ENCODE data around the gene AS3MT.
"Not testable (repeated sequence)": the region's sequence is repeated elsewhere in the genome, so short reads cannot be mapped to it uniquely, and the experiment has no call there.

The AS3MT gene

DNA sequence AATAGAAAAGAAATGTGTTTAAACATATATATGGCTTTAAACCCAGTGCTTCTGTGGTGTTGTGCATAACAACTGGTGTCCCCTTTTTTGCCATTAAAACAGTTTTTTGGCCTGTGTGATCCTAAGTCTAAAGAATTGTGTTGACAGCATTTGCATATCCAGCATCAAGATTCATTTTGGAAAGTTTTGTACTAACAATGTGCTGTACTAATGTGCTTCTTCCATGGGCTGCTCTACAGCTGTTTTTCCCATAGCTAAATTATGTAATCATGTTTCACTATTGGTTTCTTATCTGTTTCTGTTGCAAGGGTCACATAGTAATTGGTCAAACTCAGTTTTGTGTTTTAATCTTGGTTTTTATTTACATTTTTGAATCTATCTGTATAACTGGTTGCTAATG, 54.3 kb downstream of the AS3MT start:
- DNase-seq: no peak

DNA sequence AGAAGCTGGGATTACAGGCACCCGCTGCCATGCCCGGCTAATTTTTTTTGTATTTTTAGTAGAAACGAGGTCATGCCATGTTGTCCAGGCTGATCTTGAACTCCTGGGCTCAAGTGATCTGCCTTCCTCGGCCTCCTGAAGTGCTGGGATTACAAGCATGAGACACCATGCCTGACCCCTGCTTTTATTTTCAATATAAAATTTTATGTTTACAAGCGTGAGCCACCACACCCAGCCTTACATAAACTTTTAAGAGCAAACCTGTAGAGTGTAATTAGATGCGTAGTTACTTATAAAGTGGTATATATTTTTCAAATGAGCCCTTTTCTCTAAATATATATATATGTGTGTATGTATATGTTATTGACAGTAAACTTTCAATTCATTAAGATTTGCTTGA, 57.6 kb downstream of the AS3MT start:
- DNase-seq: no peak

DNA sequence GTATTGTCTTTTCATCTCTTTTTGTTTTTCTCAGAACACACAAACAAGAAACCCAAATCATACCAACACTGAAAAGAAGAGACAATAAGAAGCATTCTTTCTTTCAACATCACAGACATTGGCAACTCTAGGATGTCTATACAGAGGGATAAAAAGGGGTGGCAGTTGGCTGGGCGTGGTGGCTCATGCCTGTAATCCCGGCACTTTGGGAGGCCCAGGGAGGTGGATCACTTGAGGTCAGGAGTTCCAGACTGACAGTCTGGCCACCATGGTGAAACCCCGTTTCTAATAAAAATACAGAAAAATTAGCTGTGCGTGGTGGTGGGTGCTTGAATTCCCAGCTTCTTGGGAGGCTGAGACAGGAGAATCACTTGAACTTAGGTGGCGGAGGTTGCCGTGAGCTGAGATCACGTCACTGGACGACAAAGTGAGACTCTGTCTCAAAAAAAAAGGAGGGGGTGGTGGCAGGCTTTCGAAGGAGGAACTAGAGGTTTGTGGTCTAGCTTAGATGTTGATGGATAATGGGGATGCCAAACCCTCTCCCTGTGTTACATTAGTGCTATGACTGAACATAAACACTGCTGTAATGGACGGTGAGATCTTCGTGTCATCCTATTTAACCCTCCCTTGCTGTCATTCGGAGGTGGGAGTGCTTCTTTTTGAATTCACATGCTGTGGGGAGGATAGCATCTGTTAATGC, 58.2 kb downstream of the AS3MT start:
- DNase-seq: no peak

DNA sequence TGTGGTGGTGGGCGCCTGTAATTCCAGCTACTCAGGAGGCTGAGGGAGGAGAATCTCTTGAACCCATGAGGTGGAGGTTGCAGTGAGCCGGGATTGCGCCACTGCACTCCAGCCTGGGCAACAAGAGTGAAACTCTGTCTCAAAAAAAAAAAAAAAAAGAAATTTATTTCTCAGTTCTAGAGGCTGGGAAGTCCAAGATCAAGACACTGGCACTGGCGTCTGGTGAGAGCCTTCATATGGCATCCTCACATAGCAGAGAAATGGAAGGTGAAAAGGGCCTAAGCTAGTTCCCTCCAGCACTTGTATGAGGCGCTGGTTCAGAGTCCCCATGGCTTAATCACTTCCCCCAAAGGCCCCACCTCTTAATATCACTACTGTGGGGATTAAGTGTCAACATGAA, 59.2 kb downstream of the AS3MT start:
- not testable (repeated sequence) for DNase-seq

DNA sequence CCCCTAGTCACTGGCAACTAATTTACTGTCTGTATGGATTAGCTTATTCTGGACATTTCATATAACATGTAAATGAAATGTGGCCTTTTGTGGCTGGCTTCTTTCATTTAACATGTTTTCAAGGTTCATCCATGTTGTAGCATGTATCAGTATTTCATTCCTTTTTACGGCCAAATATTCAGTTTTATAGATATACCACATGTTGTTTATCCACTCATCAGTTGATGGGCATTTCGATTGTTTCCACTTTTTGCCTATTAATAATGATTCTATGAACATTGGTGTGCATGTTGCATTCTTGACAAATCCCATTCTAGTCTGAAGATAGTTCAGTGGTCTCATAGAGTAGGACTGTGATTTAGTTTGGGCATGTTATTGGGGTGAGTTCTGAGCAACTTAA, 61.5 kb downstream of the AS3MT start:
- no peak for DNase-seq

DNA sequence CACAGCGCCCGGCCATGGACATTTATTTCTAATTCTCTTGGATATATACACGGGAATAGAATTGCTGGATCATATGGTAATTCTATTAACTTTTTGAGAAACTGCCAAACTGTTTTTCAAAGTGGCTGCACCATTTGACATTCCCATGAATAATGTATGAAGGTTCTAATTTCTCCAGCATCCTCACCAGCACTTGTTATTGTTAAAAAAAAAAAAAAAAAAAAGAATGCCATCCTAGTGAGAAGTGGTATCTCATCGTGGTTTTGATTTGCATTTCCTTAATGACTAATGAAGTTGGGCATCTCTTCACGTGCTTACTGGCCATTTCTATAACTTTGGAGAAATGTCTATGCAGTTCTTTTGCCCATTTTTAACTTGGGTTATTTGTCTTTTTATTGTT, 62.4 kb downstream of the AS3MT start:
- DNase-seq: no peak

DNA sequence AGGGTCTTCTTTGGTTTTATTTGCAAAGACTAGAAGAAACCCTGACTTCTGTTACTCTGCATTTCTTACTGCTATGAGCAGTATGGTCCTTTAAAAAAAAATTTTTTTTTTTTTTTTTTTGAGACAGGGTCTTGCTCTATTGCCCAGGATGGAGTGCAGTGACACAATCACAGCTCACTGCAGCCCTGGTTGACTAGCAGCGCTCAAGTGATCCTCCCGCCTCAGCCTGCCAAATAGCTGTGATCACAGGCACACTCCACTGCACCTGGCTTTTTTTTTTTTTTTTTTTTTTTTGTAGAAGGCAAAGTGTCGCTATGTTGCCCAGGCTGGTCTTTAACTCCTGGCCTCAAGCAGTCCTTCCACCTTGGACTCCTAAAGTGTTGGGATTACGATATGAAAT, 66.2 kb downstream of the AS3MT start:
- no peak for DNase-seq

DNA sequence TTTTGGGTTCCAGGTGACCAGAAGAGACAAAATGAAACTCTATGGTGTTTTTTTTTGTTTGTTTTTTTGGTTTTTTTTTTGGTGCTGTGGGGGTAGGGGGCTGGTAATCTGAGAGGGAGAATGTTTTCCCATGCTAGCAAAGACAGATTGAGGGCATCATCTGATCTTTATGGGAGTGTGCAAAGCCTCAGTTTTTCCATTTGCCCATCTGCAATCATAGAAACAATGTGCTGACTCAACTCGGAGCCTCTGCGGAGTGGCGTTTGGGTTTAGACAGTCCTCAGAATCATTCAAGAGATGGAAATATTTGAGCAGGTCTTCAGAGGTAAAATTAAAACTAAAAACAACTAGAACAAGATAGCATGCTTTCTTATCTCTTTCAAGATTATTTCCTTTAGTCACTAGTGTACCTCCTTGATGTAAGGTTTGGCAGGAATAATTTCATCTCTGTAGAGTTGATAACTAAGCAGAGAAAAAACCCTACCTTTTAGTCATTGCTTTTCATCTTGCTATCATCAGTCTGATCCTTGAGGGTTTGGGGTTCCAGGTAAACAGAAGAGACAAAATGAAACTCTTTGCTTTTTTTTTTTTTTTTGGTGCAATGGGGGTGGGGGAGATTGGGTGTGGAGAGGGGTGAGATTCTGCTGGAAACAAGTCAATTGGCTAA, 66.8 kb downstream of the AS3MT start:
- DNase-seq: peak; percentile 56

DNA sequence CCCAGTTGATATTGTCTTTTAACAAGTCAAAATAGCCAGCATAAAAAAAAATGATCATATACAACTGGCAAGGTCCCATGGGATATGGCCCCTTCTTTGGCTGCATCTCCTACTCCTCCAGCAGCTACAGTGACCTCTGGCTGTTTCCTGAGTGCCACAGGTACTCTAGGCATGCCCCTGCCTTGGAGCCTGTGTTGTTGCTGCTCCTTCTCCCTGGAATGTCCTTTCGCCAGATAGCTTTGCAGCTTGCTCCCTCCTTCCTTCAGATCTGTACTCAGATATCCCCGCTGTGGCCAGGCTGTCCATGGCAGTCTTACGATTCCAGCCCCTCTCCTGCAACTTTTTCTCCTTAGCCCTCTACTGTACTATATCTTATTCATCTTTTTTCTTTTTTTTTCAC, 72.1 kb downstream of the AS3MT start:
- DNase-seq: no peak

DNA sequence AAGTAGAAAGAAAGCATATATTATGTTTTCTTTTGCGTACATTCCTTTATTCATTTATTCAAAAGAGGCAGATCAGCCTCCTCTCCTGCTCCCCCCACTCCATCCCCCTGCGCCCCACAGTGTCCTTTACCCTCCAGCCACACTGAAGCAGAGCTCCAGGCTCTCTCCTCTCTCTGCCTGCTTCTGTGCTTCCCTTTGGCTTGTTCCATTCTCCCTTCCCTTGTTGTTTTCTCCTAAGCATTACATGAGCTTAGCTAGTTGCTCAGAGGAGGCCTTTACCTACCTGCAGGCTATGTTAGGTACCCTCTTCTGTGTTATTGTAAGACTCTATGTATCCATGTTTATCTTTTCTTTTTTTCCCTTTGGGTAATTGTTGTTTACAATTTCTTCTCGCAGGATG, 76.2 kb downstream of the AS3MT start:
- DNase-seq: no peak

DNA sequence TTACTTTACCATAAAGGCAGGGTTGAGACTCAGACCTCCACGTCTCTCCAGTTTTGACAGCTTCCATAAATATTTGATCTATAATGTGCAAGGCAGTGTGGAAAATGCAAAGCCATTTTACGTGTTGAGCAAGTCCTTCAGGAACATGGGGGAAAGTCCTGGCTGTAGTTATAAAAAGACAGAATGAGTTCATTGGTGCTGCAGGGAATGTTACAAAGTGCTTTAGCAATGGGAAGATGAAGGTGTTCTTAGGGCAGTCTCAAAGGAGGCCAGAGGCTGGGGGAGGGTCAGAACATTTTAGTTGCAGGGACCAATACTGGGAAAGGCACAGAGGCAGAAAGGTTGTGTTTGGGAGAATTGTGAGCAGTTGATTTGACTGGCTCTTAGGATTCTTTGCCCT, 76.7 kb downstream of the AS3MT start:
- DNase-seq: no peak

DNA sequence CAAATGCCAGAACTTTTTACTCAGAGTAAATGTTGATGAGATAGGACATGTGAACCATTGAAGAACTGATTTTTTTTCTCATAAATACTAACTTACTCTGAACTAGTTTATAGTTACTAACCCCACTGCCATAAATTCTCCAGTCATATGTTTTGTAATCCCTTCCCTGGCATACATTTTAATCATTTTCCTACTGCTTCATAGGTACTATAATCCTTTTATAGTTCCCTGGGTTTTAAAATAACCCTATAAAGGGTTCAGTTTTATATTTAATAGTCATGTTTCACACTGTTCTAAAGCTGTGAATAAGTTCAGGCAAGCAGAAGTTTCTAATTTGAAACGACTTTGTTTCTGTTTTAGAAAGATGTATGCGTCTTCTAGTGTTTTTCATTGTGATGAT, 77.7 kb downstream of the AS3MT start:
- no peak for DNase-seq

DNA sequence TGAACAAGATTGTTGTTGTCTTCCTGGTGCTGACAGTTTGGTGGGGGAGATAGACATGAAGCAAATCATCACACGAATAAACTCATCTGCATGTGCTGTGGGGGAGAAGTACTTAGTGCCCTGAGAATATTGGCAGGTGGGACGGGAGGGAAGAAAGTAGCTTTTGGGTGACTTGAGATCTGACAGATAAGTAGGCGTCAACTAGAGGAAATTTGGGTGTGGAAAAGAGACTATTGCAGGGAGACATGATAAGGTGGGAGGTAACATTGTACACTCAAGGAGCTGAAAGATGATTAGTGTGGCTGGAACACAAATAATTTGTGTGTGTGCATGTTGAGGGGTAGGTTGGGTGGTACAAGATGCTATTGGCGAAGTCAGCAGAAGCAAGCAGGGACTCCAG, 78.9 kb downstream of the AS3MT start:
- DNase-seq: no peak

DNA sequence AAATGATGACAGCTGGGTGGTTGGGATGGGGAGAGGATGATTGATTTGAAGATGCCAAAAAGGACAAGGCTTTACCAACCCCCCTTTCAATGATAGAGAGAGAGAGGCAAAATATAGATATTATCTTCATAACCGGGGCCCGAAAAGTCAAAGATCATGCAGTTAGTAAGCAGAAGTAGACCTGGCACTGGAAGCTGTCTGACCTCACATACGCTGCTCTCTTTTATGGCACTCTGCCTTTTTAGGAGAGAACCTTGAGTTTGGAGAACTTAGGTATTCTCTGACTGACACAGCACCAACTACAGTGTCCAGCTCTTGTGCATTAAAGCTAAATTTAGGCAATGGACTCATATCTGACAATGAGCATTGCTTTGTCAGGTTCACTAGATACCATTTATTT, 79.5 kb downstream of the AS3MT start:
- no peak for DNase-seq

DNA sequence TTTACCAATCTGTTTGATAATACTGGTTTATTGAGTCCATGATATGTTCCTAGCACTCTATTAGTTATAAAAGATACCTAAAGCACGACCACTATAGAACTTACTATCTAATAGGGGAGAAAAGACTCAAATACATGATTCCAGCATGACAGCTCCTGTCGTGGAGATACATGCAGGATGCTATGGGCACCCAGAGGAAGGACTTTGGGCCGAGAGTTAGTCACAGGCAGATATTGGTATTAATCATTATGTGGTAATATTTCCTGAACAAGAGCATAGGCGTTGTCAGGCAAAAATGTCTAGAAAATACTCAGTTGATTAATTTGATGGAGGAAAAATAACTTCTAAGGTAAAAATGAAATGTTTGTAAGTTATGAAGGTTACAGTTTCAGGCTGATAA, 80.6 kb downstream of the AS3MT start:
- no peak for DNase-seq

DNA sequence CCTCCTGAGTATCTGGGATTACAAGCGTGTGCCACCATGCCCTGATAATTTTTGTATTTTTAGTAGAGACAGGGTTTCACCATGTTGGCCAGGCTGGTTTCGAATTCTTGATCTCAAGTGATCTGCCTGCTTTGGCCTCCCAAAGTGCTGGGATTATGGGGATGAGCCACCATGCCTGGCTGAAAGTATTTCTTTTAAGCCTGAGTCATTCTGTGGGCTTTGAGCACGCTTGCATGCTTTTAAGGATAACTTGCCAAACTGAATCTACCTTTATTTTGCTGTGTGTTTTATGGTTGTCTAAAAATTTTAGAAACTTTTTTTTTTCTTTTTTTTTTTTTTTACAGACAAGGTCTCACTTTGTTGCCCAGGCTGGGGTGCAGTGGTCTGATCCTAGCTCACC, 82.0 kb downstream of the AS3MT start:
- no peak for DNase-seq
